Measurements from ENCODE around the gene GAB2.
"Not testable (repeated sequence)": the region's sequence is repeated elsewhere in the genome, so short reads cannot be mapped to it uniquely, and the experiment has no call there.

GAB2 gene

DNA sequence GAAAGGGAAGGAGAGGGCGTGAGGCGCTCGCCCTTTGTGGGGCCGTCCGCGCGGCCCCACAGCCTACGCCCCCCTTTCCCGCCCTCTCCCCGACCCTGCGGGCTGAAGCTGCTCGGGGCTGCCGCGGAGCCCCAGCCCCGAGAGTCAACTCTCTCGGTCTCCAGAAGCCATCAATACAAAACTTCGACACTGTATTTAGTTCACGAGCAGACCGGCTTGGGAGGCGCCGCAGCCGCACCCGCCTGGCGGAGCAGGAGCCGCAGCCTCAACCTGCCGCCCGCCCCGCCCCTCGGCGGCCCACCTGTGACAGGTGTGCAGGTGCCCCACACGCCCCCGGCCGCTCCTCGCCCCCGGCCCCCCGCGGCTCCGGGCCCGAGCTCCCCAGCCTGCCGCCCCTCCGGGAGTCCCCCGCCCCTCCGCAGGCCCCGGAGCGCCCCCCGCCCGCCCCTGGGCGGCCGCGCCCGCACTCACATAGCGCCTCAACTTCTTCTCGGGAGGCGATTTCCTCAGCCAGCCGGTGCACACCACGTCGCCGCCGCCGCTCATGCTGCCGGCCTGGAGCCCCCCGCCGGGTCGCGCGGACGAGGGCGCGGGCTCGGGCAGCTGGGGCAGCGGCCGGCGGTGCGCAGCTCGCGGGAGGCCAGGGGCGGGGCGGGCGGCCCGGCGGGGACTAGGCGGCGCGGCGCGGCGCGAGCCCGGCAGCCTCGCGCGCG, at the start of gene GAB2:
GAB2 (minus strand) TSS at position 646 of the 713 bp plus-strand sequence; CDS start at position 546, 100 bp downstream.
- DNase-seq, result peak in 8 of 58 donors; percentile 40 to 63 (median 56)

- no peak for DNase-seq
These were observed 49.8 kb upstream of the GAB2 start for GRCh38 chr11:78467370-78467769.

DNA sequence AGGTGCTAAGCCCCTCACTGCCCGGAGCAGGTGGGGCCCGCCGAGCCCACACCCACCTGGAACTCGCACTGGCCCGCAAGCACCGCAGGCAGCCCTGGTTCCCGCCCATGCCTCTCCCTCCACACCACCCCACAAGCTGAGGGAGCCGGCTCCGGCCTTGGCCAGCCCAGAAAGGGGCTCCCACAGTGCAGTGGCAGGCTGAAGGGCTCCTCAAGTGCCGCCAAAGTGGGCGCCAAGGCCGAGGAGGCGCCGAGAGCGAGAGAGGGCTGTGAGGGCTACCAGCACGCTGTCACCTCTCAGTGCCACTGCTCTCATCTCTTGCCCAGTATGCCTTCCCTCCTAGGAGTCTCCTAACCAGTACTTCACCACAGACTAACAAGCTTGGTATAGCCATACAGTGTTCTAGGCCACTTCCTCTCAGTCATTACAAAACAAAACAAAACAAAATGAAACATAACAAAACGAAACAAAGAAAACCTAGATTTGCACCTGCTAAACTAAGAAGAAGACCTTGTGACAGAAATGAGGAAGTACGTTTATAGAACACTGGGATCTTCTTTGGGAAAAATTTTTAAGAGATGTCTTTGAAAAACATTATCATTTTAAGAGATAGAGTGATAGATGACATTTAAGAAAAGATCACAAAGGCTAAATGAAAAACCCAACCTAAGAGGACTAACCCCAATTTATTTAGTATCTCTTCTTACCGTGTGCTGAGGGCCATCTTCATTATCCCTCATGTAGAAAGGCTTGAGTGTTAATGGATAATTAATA, 47.7 kb upstream of the GAB2 start:
- no peak for DNase-seq

DNA sequence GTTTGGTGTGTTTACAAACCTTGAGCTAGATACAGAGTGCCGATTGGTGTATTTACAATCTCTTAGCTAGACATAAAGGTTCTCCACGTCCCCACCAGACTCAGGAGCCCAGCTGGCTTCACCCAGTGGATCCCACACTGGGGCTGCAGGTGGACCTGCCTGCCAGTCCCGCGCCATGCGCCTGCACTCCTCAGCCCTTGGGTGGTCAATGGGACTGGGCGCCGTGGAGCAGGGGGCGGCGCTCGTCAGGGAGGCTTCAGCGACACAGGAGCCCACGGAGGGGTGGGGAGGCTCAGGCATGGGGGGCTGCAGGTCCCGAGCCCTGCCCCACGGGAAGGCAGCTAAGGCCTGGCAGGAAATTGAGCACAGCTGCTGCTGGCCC, 47.2 kb upstream of the GAB2 start:
- DNase-seq, result not testable (repeated sequence)

- no peak for DNase-seq
These were observed 42.9 kb upstream of the GAB2 start for GRCh38 chr11:78460471-78460870.

- DNase-seq, result no peak
These were observed 42.1 kb upstream of the GAB2 start for GRCh38 chr11:78459738-78460137.

- DNase-seq, result no peak
These were observed 39.8 kb upstream of the GAB2 start for GRCh38 chr11:78457448-78457847.

- no peak for DNase-seq
These were observed 35.7 kb upstream of the GAB2 start for GRCh38 chr11:78453140-78453935.

DNA sequence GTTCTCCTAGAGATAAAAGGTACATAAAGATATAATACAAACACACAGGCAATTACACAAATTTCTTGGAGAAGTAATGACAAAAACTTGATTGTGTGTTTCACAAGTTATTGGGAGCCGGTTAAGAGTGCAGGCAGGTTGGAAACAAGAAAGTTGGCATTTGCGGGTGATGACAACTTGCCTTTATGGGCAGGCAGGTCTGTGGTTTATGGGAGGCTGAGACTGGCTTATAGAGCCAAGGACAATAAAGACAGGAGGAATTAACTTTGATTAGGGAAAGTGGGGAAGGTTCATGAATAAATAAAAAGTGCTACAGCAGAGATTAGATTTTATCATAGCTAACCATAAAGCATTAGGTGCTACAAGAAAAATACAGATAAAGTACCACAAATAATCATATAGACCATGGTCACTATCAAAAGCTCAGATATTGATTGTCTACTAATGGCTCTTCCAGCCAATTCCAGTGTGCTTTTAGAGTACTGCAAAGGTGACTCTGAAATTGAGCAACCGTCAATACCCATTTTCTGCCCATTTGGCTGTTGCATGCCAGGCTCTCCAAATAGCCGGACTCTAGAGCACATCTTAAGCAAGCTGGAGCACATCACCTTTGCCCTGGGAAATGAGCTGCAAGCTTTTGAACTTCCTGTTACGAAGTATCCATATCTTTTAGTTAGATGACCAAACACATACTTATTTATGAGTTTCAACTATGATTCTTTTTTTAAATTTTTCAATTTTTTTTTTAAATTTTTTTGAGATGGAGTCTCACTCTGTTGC, 33.9 kb upstream of the GAB2 start:
- no peak for DNase-seq

DNA sequence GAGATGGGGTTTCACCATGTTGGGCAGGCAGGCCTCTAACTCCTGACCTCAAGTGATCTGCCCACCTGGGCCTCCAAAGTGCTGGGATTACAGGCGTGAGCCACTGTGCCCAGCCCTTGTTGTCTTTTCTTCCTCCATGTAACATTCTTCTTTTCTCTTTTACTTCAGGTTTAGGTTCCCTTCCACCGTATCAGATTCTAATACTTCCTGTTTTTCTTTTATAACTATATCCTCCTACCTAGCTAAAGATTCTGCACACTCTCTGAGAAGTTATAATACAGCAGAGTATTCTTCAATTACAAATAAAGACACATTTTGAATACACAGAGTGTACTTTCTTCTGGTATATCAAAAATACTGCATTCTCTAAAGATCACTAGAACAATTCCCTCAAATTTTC, 33.2 kb upstream of the GAB2 start:
- no peak for DNase-seq

GRCh38 chr11:78449866-78450265, 32.2 kb upstream of the GAB2 start:
- no peak for DNase-seq

- no peak for DNase-seq
These were observed 28.6 kb upstream of the GAB2 start for GRCh38 chr11:78446210-78446609.

DNA sequence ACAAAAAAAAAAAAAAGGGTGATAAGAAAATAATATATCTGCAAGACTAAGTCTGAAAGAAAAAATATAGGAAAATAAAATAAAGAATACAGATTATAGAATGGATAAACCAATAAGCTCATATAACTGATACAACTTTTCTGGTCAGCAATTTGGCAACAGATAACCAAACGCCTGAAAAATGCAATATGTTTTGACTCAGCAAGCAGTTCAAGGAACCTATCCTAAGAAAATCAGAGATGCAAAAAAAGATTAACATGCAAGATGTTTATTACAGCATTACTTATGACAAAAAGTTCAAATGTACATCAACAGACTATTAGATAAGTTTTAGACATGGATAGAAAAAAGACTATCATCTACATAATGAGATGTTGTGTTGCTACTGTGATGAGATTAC, 27.1 kb upstream of the GAB2 start:
- no peak for DNase-seq

- no peak for DNase-seq
These were observed 24.3 kb upstream of the GAB2 start for GRCh38 chr11:78441956-78442355.

- no peak for DNase-seq
These were observed 20.8 kb upstream of the GAB2 start for GRCh38 chr11:78438298-78438975.

DNA sequence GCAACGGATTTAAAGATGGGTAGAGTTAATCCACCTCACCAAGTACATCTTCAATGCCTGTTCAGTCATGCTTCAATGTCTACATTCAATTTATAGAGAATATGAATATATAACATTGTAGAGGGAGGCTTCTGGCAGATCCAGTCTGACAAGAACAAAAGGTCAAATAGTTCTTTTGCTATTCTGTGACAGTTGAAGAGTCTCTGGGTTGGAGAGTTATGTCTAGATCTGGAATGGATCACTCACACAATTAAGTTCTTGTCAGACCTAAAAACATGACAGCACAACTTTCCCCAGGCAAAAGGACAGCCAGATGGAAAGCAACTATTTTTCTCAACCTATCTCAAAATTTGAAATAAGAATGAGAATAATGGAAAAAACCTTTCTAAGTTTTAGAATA, 15.3 kb upstream of the GAB2 start:
- no peak for DNase-seq

- no peak for DNase-seq
These were observed 14.5 kb upstream of the GAB2 start for GRCh38 chr11:78432058-78432515.

GRCh38 chr11:78429660-78430059, 12.0 kb upstream of the GAB2 start:
- no peak for DNase-seq

- no peak for DNase-seq
These were observed 11.6 kb upstream of the GAB2 start for GRCh38 chr11:78429209-78429608.

- DNase-seq, result no peak
These were observed 11.2 kb upstream of the GAB2 start for GRCh38 chr11:78428773-78429172.

DNA sequence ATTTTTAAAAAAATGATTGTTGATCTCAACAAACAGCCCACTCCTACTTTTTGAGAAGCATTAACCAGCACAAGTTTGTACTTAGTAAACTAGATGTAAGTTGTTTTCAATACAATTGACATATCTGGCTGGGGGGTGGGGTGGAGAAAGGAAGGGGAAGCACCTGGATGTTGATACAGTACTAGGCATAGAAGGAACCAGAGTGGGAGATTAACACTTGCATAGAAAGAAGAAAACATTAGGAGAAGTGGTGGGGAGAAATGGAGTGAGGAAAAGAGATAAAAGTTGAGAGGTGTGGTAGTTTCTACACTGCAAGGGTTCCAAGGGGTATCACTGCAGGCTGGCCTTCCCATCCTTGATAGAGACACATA, 10.6 kb upstream of the GAB2 start:
- DNase-seq, result no peak
